Measurements from ENCODE around the gene SOX9. TPM values are rescaled to one million over a fixed set of nuclear protein-coding genes. Genes with fewer than 3 reads are reported as not detected.
"Not testable (repeated sequence)": the region's sequence is repeated elsewhere in the genome, so short reads cannot be mapped to it uniquely, and the experiment has no call there.

SOX9 gene
- total RNA-seq, 2 experiments from 2014 or later, result not detected

DNA sequence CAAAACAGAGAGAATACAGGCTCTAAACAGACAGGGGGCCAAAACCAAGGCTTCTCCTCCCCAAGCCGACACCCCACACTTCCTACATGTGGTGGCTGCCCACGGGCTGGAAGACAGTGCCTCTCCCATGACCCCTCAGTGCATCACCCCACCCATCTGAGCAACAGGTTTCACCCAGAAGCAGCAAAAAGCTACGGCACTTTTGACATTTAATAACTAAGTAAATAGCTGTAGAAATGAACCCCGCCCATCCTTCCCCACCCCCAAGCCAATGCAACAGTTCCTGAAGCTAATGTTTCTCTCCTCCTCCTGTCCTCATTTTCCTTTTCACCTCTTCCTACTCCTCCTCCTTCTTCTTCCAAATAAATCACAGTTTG, 9.9 kb upstream of the SOX9 start:
- ChIA-PET CTCF (no interaction called here), POLR2A (no interaction called here)
- ATAC-seq (ENCODE audit: poor library complexity) (no peak), DNase-seq (no peak)
- Mint-ChIP-seq H3K27me3 (peaks cover 61% of the 10 kb centered on the region), H3K27ac (no peak overlapping the region), H3K9me3 (no peaks in the 10 kb centered on the region), H3K36me3 (ENCODE audit: low read depth) (no peaks in the 10 kb centered on the region), H3K4me3 (no peak overlapping the region), H3K4me1 (ENCODE audit: low read depth) (no peaks in the 10 kb centered on the region)
- peaks cover 4% of the 10 kb centered on the region for H3K4me1 ChIP-seq (ENCODE audit: insufficient read depth, low read length)
- peaks cover 9 to 20% of the 10 kb centered on the region in 2 experiments for H3K27me3 ChIP-seq (ENCODE audit: control insufficient read depth in 1 of 2, insufficient read depth in 2 of 2, low read length in 2 of 2)
- intact Hi-C loops (cut with DNase I, micrococcal nuclease), result no loop called here
- no peak overlapping the region for H3K27ac ChIP-seq (ENCODE audit: low read depth in 1 of 2, low read length in 2 of 2)
- TF ChIP-seq, protein P1, sequence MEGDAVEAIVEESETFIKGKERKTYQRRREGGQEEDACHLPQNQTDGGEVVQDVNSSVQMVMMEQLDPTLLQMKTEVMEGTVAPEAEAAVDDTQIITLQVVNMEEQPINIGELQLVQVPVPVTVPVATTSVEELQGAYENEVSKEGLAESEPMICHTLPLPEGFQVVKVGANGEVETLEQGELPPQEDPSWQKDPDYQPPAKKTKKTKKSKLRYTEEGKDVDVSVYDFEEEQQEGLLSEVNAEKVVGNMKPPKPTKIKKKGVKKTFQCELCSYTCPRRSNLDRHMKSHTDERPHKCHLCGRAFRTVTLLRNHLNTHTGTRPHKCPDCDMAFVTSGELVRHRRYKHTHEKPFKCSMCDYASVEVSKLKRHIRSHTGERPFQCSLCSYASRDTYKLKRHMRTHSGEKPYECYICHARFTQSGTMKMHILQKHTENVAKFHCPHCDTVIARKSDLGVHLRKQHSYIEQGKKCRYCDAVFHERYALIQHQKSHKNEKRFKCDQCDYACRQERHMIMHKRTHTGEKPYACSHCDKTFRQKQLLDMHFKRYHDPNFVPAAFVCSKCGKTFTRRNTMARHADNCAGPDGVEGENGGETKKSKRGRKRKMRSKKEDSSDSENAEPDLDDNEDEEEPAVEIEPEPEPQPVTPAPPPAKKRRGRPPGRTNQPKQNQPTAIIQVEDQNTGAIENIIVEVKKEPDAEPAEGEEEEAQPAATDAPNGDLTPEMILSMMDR (IDR thresholded peaks at IDR 0.05), result no peak
- H3K9me3 ChIP-seq (ENCODE audit: control insufficient read depth in 1 of 2, insufficient read depth in 1 of 2, low read length in 2 of 2), result peaks cover 0 to 15% of the 10 kb centered on the region in 2 experiments
- no peak overlapping the region for H3K4me3 ChIP-seq (ENCODE audit: low read length)
- H3K36me3 ChIP-seq (ENCODE audit: insufficient read depth, low read length), result no peaks in the 10 kb centered on the region

GRCh38 chr17:72111336-72111923, 9.4 kb upstream of the SOX9 start:
- peaks cover 6% of the 10 kb centered on the region for H3K4me1 ChIP-seq (ENCODE audit: insufficient read depth, low read length)
- Mint-ChIP-seq H3K4me3 (no peak overlapping the region), H3K4me1 (ENCODE audit: low read depth) (no peaks in the 10 kb centered on the region), H3K27ac (no peak overlapping the region), H3K27me3 (peaks cover 66% of the 10 kb centered on the region), H3K9me3 (no peaks in the 10 kb centered on the region), H3K36me3 (ENCODE audit: low read depth) (no peaks in the 10 kb centered on the region)
- H3K27me3 ChIP-seq (ENCODE audit: control insufficient read depth in 1 of 2, insufficient read depth in 2 of 2, low read length in 2 of 2), result peaks cover 14 to 25% of the 10 kb centered on the region in 2 experiments
- H3K27ac ChIP-seq (ENCODE audit: low read depth in 1 of 2, low read length in 2 of 2), result no peak overlapping the region
- ChIA-PET POLR2A (no interaction called here), CTCF (no interaction called here)
- H3K4me3 ChIP-seq (ENCODE audit: low read length), result no peak overlapping the region
- intact Hi-C loops (cut with DNase I, micrococcal nuclease), result no loop called here
- no peak for ATAC-seq (ENCODE audit: poor library complexity)
- H3K9me3 ChIP-seq (ENCODE audit: control insufficient read depth in 1 of 2, insufficient read depth in 1 of 2, low read length in 2 of 2), result peaks cover 0 to 20% of the 10 kb centered on the region in 2 experiments
- DNase-seq, result no peak
- H3K36me3 ChIP-seq (ENCODE audit: insufficient read depth, low read length), result no peaks in the 10 kb centered on the region
- TF ChIP-seq, protein P1 (IDR thresholded peaks at IDR 0.05), result no peak

GRCh38 chr17:72111926-72112325, 8.9 kb upstream of the SOX9 start:
- H3K36me3 ChIP-seq (ENCODE audit: insufficient read depth, low read length); intact Hi-C loops (cut with DNase I, micrococcal nuclease); H3K4me3 Mint-ChIP-seq: not testable (repeated sequence)

DNA sequence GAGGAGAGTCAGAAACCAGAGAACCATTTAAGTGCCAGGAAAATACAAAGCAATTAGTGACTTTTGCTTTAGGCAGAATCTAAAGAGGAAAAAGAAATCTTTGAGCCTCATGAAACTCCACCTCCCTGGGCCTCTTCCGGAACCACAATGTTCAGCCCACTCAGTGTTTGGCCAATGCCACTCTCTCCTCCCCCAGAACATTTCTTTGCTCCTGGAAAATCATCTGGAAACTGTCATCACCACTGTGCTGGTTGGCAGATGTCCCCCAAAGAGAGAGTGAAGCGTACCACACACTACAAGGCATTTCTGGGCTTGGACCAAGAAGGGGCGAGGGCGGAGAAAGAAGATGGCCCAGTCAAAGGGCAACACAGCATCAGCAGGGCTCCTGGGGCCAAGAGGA, 7.1 kb upstream of the SOX9 start:
- Mint-ChIP-seq H3K27ac (no peak overlapping the region), H3K36me3 (ENCODE audit: low read depth) (no peaks in the 10 kb centered on the region), H3K4me1 (ENCODE audit: low read depth) (no peaks in the 10 kb centered on the region), H3K4me3 (no peak overlapping the region), H3K9me3 (no peaks in the 10 kb centered on the region), H3K27me3 (peaks cover 75% of the 10 kb centered on the region)
- Histone ChIP-seq H3K4me1 (ENCODE audit: insufficient read depth, low read length) (peaks cover 16% of the 10 kb centered on the region), H3K4me3 (ENCODE audit: low read length) (no peak overlapping the region), H3K9me3 (ENCODE audit: control insufficient read depth in 1 of 2, insufficient read depth in 1 of 2, low read length in 2 of 2) (peaks cover 0 to 39% of the 10 kb centered on the region in 2 experiments), H3K27ac (ENCODE audit: low read depth in 1 of 2, low read length in 2 of 2) (no peak overlapping the region), H3K36me3 (ENCODE audit: insufficient read depth, low read length) (no peaks in the 10 kb centered on the region), H3K27me3 (ENCODE audit: control insufficient read depth in 1 of 2, insufficient read depth in 2 of 2, low read length in 2 of 2) (peaks cover 36 to 49% of the 10 kb centered on the region in 2 experiments)
- TF ChIP-seq, protein P1 (IDR thresholded peaks at IDR 0.05), result no peak
- ATAC-seq (ENCODE audit: poor library complexity), result no peak
- intact Hi-C loops (cut with DNase I, micrococcal nuclease), result no loop called here
- no peak for DNase-seq
- POLR2A ChIA-PET, result no interaction called here
- CTCF ChIA-PET, result no interaction called here

More at GRCh38 chr17:72111926-72112325, 8.9 kb upstream of the SOX9 start:
- DNase-seq; H3K4me1 Mint-ChIP-seq (ENCODE audit: low read depth); ATAC-seq (ENCODE audit: poor library complexity); H3K36me3 Mint-ChIP-seq (ENCODE audit: low read depth); H3K4me3 ChIP-seq (ENCODE audit: low read length); POLR2A ChIA-PET; CTCF ChIA-PET; H3K27ac ChIP-seq (ENCODE audit: low read depth in 1 of 2, low read length in 2 of 2); H3K27ac Mint-ChIP-seq; H3K9me3 Mint-ChIP-seq; H3K4me1 ChIP-seq (ENCODE audit: insufficient read depth, low read length): not testable (repeated sequence)
- peaks cover 0 to 25% of the 10 kb centered on the region in 2 experiments for H3K9me3 ChIP-seq (ENCODE audit: control insufficient read depth in 1 of 2, insufficient read depth in 1 of 2, low read length in 2 of 2)
- H3K27me3 ChIP-seq (ENCODE audit: control insufficient read depth in 1 of 2, insufficient read depth in 2 of 2, low read length in 2 of 2), result peaks cover 18 to 30% of the 10 kb centered on the region in 2 experiments
- peaks cover 70% of the 10 kb centered on the region for H3K27me3 Mint-ChIP-seq

Data from CD4-positive, alpha-beta T cell (primary cell).